K562 (cell line): ENCODE results near the gene FBLN2. TPM values are rescaled to one million over a fixed set of nuclear protein-coding genes. Genes with fewer than 3 reads are reported as not detected.
A peak's percentile ranks its signal among the peaks of the same experiment; 100 is the strongest.

Source experiments
- ATAC-seq: fragments of 200-7000 bp; cut with Tn5 transposase; 3 replicates; pipeline ENCODE4 v1.9.1; 2020; ENCODE audit warnings: moderate library complexity
- BruUV-seq: library from RNA; stranded (reverse); fragments of 400-500 nt; replicated peaks from 2 replicates; lab custom pipeline; 2021; lab: Mats Ljungman, UMichigan
- CTCF ChIA-PET: fragments of 300-600 bp; formaldehyde crosslinking; extraction: SDS; loops from one replicate; lab custom pipeline; 2021; ENCODE audit warnings: low intra/inter-chr PET ratio; lab: Yijun Ruan, JAX
- POLR2A ChIA-PET: fragments of 300-600, 350-650 bp; sonication (Branson Sonifier 250); formaldehyde crosslinking; extraction: SDS; loops from one replicate; lab custom pipeline; 2021; ENCODE audit warnings: antibody characterized with exemption, inconsistent platforms; lab: Yijun Ruan, JAX
- DNase-seq, 4 experiments: peaks; one replicate each; pipeline versions ENCODE4 v3.0.0 to v3.0.0-alpha.2; 2011 to 2018; ENCODE audit warnings: low spot score in 3 of 4, mixed read lengths in 3 of 4; ENCODE audit errors: extremely low read depth in 1 of 4
- FAIRE-seq: peaks from 2 replicates; lab custom pipeline; 2011; peaks lifted over from hg19 to GRCh38; lab: Jason Lieb, UNC
- H2AFZ ChIP-seq: 2 replicates; pipeline ENCODE4 v1.6.0; 2011; ENCODE audit warnings: low read depth, low read length, control low read depth, inconsistent platforms
- H3K27ac ChIP-seq: fragments of 200-600 bp; 3 replicates; pipeline ENCODE4 v1.8.0; 2011; ENCODE audit warnings: low read depth, mild to moderate bottlenecking, control low read depth, inconsistent platforms, low read length, moderate library complexity, mixed read lengths; ENCODE audit errors: extremely low read depth
- H3K27me3 ChIP-seq, 2 experiments: fragments of 300-600 bp in 1 of 2; 2 replicates in 1 of 2; 3 replicates in 1 of 2; pipeline versions ENCODE4 v1.6.0 to v1.8.0; 2011; ENCODE audit warnings: inconsistent platforms in 2 of 2, low read length in 2 of 2, mild to moderate bottlenecking in 1 of 2, mixed read lengths in 1 of 2, moderate library complexity in 1 of 2; ENCODE audit not compliant: control insufficient read depth in 2 of 2, insufficient read depth in 2 of 2
- H3K36me3 ChIP-seq: fragments of 300-600 bp; 3 replicates; pipeline ENCODE4 v1.8.0; 2011; ENCODE audit warnings: mild to moderate bottlenecking, low read length, inconsistent platforms; ENCODE audit not compliant: control insufficient read depth, insufficient read depth
- H3K4me1 ChIP-seq, 2 experiments: fragments of 200-600 bp in 1 of 2; replicated peaks in 1 of 2; 2 replicates in 1 of 2; 3 replicates in 1 of 2; pipeline versions ENCODE4 v1.5.1 to v1.8.0; 2011; ENCODE audit warnings: inconsistent platforms in 2 of 2, low read length in 2 of 2, mild to moderate bottlenecking in 1 of 2, mixed read lengths in 1 of 2, moderate library complexity in 1 of 2; ENCODE audit not compliant: control insufficient read depth in 2 of 2, insufficient read depth in 2 of 2
- H3K4me2 ChIP-seq: 2 replicates; pipeline ENCODE4 v1.6.1; 2011; ENCODE audit warnings: low read length, control low read depth, inconsistent platforms, mixed read lengths; ENCODE audit not compliant: insufficient read depth
- H3K4me3 ChIP-seq: fragments of 200-600 bp; sonication (generic), shearing (Covaris generic); 2 replicates; pipeline ENCODE4 v1.5.1; 2016; ENCODE audit warnings: control low read depth, inconsistent platforms
- H3K79me2 ChIP-seq: fragments of 200-600 bp; 3 replicates; pipeline ENCODE4 v1.8.0; 2011; ENCODE audit warnings: low read length, inconsistent platforms; ENCODE audit not compliant: control insufficient read depth, insufficient read depth
- H3K9ac ChIP-seq, 2 experiments: 2 replicates each; pipeline versions ENCODE4 v1.6.0 to v1.6.1; 2011; ENCODE audit warnings: low read depth in 2 of 2, low read length in 2 of 2, control low read depth in 1 of 2, inconsistent platforms in 1 of 2, mild to moderate bottlenecking in 1 of 2, mixed read lengths in 1 of 2; ENCODE audit not compliant: insufficient read depth in 1 of 2
- H3K9me1 ChIP-seq: one replicate; pipeline ENCODE4 v1.6.0; 2011; ENCODE audit warnings: inconsistent platforms, mild to moderate bottlenecking, low read length, moderate library complexity; ENCODE audit not compliant: control insufficient read depth, insufficient read depth
- H3K9me3 ChIP-seq: replicated peaks from 2 replicates; pipeline ENCODE4 v1.5.1; 2011; ENCODE audit warnings: low read depth, low read length, inconsistent platforms; ENCODE audit not compliant: control insufficient read depth, insufficient read depth
- H4K20me1 ChIP-seq: replicated peaks from 2 replicates; pipeline ENCODE4 v1.6.1; 2011; ENCODE audit warnings: low read length, inconsistent platforms, mixed read lengths; ENCODE audit not compliant: control insufficient read depth, insufficient read depth
- ARID2 ChIP-seq: fragments of 450-650 bp; IDR thresholded peaks from 2 replicates; pipeline ENCODE4 v1.6.1; 2017; ENCODE audit warnings: antibody characterized with exemption, mild to moderate bottlenecking
- CBX1 ChIP-seq: sonication (generic); IDR thresholded peaks from 2 replicates; pipeline ENCODE4 v1.6.1; 2016; ENCODE audit warnings: antibody characterized with exemption, low read depth, mild to moderate bottlenecking
- CCNT2 ChIP-seq: IDR thresholded peaks from 2 replicates; pipeline ENCODE4 v1.6.1; 2011; ENCODE audit warnings: borderline replicate concordance, low read depth, mild to moderate bottlenecking, moderate library complexity, mixed read lengths, low read length; ENCODE audit not compliant: insufficient read length; ENCODE audit errors: extremely low read depth
- CHD1 ChIP-seq: fragments of 200-600 bp; sonication (generic); IDR thresholded peaks from one replicate; pipeline ENCODE4 v1.6.1; 2012; ENCODE audit warnings: mild to moderate bottlenecking, moderate library complexity, low read length, inconsistent platforms
- CREM ChIP-seq: IDR thresholded peaks from 2 replicates; pipeline ENCODE4 v1.6.1; 2014; ENCODE audit warnings: antibody characterized with exemption, low read depth
- ERF ChIP-seq: fragments of 450-650 bp; formaldehyde crosslinking; IDR thresholded peaks from 2 replicates; pipeline ENCODE4 v1.4.0; 2020; ENCODE audit warnings: mild to moderate bottlenecking, mixed read lengths
- FUS ChIP-seq: fragments of 200-400 bp; formaldehyde crosslinking; optimal IDR thresholded peaks from 2 replicates; pipeline ENCODE3; 2017; ENCODE audit warnings: low read depth, low read length
- KDM1A ChIP-seq, 2 experiments: fragments of 450-650 bp; IDR thresholded peaks; 2 replicates each; pipeline ENCODE4 v1.6.1; 2016; ENCODE audit warnings: mild to moderate bottlenecking in 2 of 2
- KLF16 ChIP-seq: IDR thresholded peaks from 2 replicates; pipeline ENCODE4 v1.6.1; 2016; ENCODE audit warnings: antibody characterized with exemption
- MIER1 ChIP-seq: fragments of 450-650 bp; IDR thresholded peaks from 2 replicates; pipeline ENCODE4 v1.6.1; 2016; ENCODE audit warnings: antibody characterized with exemption, mild to moderate bottlenecking, low read depth
- MTA3 ChIP-seq: fragments of 450-650 bp; formaldehyde crosslinking; IDR thresholded peaks from 2 replicates; pipeline ENCODE4 v1.6.1; 2017; ENCODE audit warnings: mild to moderate bottlenecking, borderline replicate concordance
- RBFOX2 ChIP-seq: fragments of 200-400 bp; formaldehyde crosslinking; IDR thresholded peaks from 2 replicates; pipeline ENCODE4 v1.6.1; 2017; ENCODE audit warnings: low read depth, mild to moderate bottlenecking, low read length, moderate library complexity
- RBM25 ChIP-seq: fragments of 200-400 bp; formaldehyde crosslinking; IDR thresholded peaks from 2 replicates; pipeline ENCODE4 v1.6.1; 2018; ENCODE audit warnings: low read length, low read depth, moderate library complexity; ENCODE audit not compliant: severe bottlenecking
- RFX5 ChIP-seq: IDR thresholded peaks from 2 replicates; pipeline ENCODE4 v1.6.1; 2011; ENCODE audit warnings: low read depth, mild to moderate bottlenecking, improper control_type of control experiment, low read length
- RUNX1 ChIP-seq: sonication (generic); IDR thresholded peaks from 2 replicates; pipeline ENCODE4 v1.6.1; 2016; ENCODE audit warnings: antibody characterized with exemption, low read depth
- SMARCA5 ChIP-seq: fragments of 450-650 bp; IDR thresholded peaks from 2 replicates; pipeline ENCODE4 v1.6.1; 2016
- TEAD1 ChIP-seq, 2 experiments: fragments of 450-650 bp in 1 of 2; sonication (generic) in 1 of 2; formaldehyde crosslinking; IDR thresholded peaks; 2 replicates each; pipeline versions ENCODE4 v1.4.0 to v1.8.0; 2020 to 2022; ENCODE audit warnings: mild to moderate bottlenecking in 2 of 2, missing genetic modification reagents in 1 of 2
- U2AF2 ChIP-seq: fragments of 200-400 bp; formaldehyde crosslinking; optimal IDR thresholded peaks from 2 replicates; pipeline ENCODE3; 2017; ENCODE audit warnings: low read depth, mild to moderate bottlenecking, low read length
- WHSC1 ChIP-seq: IDR thresholded peaks from one replicate; pipeline ENCODE4 v1.6.1; 2012; ENCODE audit warnings: low read length, control low read depth, inconsistent platforms
- ZNF133 ChIP-seq: fragments of 250-450 bp; sonication (Bioruptor Pico); IDR thresholded peaks from 2 replicates; pipeline ENCODE4 v1.4.0; 2020; ENCODE audit warnings: mild to moderate bottlenecking
- ZNF134 ChIP-seq: fragments of 250-450 bp; sonication (Bioruptor Pico); conservative IDR thresholded peaks from 2 replicates; pipeline ENCODE4 v1.4.0; 2020
- ZNF282 ChIP-seq: sonication (generic); formaldehyde crosslinking; IDR thresholded peaks from 2 replicates; pipeline ENCODE4 v1.8.1; 2023; ENCODE audit warnings: missing genetic modification reagents
- WGBS: fragments of 100-300 bp; shearing (Covaris generic); methylation state at CpG from one replicate; pipeline ENCODE4 v1.1.6; 2016; ENCODE audit warnings: low coverage, mixed read lengths; ENCODE audit not compliant: insufficient coverage; ENCODE audit errors: missing lambda C conversion rate; 5-methylcytosine and 5-hydroxymethylcytosine counted together
- in situ Hi-C: fragments of 300-500 bp; cut with MboI; formaldehyde crosslinking; loops from 4 replicates; pipeline ENCODE4 v1.15.0; 2018; ENCODE audit warnings: inconsistent platforms, mixed read lengths
- intact Hi-C: fragments of 100-400 bp; cut with micrococcal nuclease; formaldehyde crosslinking; loops from 2 replicates; pipeline ENCODE4 v1.14.2; 2022
- polyA plus RNA-seq, 8 experiments: library from polyadenylated mRNA; depleted of rRNA in 4 of 8; stranded (reverse) in 5 of 8; unstranded in 3 of 8; fragments of >200 nt; fragmentation: Nextera tagmentation in 2 of 8; fragmentation: Illumina TruSeq in 1 of 8; extraction: Ambion mirVana in 2 of 8; extraction: Trizol in 1 of 8; gene quantifications; 2 replicates each; pipeline versions ENCODE4 v1.2.1 to v1.2.3, GENCODE V29; 2011 to 2014; ENCODE audit warnings: inconsistent platforms in 1 of 8, missing spikeins in 1 of 8
- total RNA-seq, 7 experiments: library from RNA; depleted of rRNA in 6 of 7; stranded (reverse); fragments of >200 nt in 6 of 7; fragmentation: Illumina TruSeq in 2 of 7; extraction: Trizol in 2 of 7; gene quantifications; 2 replicates each; pipeline versions ENCODE4 v1.2.1 to v1.2.3, GENCODE V29; 2011 to 2021; ENCODE audit warnings: low replicate concordance in 1 of 7
- TF ChIP-seq, protein P1 (sequence below): fragments of 450-650 bp; conservative IDR thresholded peaks from 2 replicates; pipeline ENCODE4 v1.6.1; 2016; ENCODE audit warnings: missing genetic modification characterization, low read depth, mild to moderate bottlenecking, missing compliant biosample characterization, moderate library complexity

Gene FBLN2
- total and polyA plus RNA-seq, 9 of the 15 experiments (the other 6 are each of a cell fraction or from before 2014, with no cell fraction given): 0.03 to 0.10 (median 0.04) TPM; not detected in 6

DNA sequence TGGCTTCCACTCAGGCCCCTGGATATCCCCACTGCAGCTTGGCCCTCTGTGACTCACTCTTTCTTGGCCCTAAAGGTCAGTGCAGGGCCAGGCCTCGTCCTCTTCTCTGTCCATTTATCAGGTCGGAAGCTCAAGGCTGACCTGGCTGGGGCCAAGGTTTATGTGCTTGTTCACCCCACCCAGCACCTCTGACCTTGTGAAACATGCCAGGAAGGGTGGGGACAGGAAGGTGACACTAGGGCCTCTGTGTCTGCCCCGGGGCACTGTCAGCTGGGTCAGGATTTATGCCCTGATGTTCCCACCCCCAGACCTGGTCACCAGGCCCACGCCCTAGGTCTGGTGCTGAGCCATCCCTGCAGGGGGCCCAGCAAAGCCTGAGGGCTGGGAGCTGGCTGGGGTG lies 103.8 kb downstream of the FBLN2 start:
- 14% methylated on average over 4 of the region's 4 CpGs for WGBS
- in situ Hi-C loops: loop anchor here (5.0 to 25.0 kb wide), 2 partner anchors 235 to 1260 kb away; no protein-coding TSS in a partner anchor
- FAIRE-seq (no peak), ATAC-seq (no peak), DNase-seq (peak in 3 of 4 experiments; percentile 40 to 62 (median 59))
- no TSS peak for BruUV-seq
- no peak overlapping the region for H3K4me2 ChIP-seq
- H3K4me3 ChIP-seq: no peak overlapping the region
- H2AFZ ChIP-seq: no peak overlapping the region
- H3K9me1 ChIP-seq: peaks cover 5% of the 10 kb centered on the region
- H4K20me1 ChIP-seq: peaks cover 11% of the 10 kb centered on the region; the same call in 1 of the 2 replicates
- intact Hi-C loops: loop anchor here (10.0 kb wide), 2 partner anchors 368 to 472 kb away; partner anchors contain the start of genes CHCHD4 and TMEM43
- ChIA-PET POLR2A (interaction anchor here (0.7 to 1.1 kb wide), 2 partner anchors 22 to 48 kb away, joined by 3 to 5 read pairs; no protein-coding TSS in a partner anchor), CTCF (no interaction called here)
- H3K9me3 ChIP-seq: no peaks in the 10 kb centered on the region
- peaks cover 2 to 25% of the 10 kb centered on the region in 2 experiments; a peak in 3 of 5 replicates for H3K27me3 ChIP-seq
- H3K9ac ChIP-seq: no peak overlapping the region
- H3K4me1 ChIP-seq: peaks cover 25 to 47% of the 10 kb centered on the region in 2 experiments; a peak in 4 of 5 replicates
- H3K36me3 ChIP-seq: no peaks in the 10 kb centered on the region
- H3K79me2 ChIP-seq: no peaks in the 10 kb centered on the region
- H3K27ac ChIP-seq: no peak overlapping the region
- TF ChIP-seq FUS: no peak
- TF ChIP-seq ARID2: no peak
- TF ChIP-seq ZNF134: no peak
- TF ChIP-seq U2AF2: no peak
- TF ChIP-seq RUNX1: no peak
- no peak for TF ChIP-seq ERF (CRISPR knock-in tag)
- TF ChIP-seq WHSC1: no peak
- TF ChIP-seq ZNF133 (CRISPR knock-in tag): no peak
- no peak for TF ChIP-seq SMARCA5
- no peak for TF ChIP-seq TEAD1 (CRISPR knock-in tag; IDR thresholded peaks at IDR 0.05)
- TF ChIP-seq ZNF282: no peak
- TF ChIP-seq CREM: no peak
- TF ChIP-seq RBFOX2: no peak
- TF ChIP-seq KLF16: no peak
- TF ChIP-seq CHD1: no peak
- TF ChIP-seq CCNT2: no peak
- TF ChIP-seq KDM1A (IDR thresholded peaks at IDR 0.05): peak; percentile 69 to 85; a peak in 3 of 4 replicates
- peak; percentile 31 for TF ChIP-seq RBM25
- no peak for TF ChIP-seq CBX1
- TF ChIP-seq MTA3: no peak
- TF ChIP-seq RFX5: no peak
- TF ChIP-seq, protein P1, sequence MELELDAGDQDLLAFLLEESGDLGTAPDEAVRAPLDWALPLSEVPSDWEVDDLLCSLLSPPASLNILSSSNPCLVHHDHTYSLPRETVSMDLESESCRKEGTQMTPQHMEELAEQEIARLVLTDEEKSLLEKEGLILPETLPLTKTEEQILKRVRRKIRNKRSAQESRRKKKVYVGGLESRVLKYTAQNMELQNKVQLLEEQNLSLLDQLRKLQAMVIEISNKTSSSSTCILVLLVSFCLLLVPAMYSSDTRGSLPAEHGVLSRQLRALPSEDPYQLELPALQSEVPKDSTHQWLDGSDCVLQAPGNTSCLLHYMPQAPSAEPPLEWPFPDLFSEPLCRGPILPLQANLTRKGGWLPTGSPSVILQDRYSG (tag): no peak
- no peak for TF ChIP-seq MIER1
